Retinal pigment epithelial cell (primary cell): ENCODE results near the gene PFKM.
"Not testable (repeated sequence)": the region's sequence is repeated elsewhere in the genome, so short reads cannot be mapped to it uniquely, and the experiment has no call there.

Experiments used
- DNase-seq: peaks from one replicate; pipeline ENCODE4 v3.0.0-alpha.2; 2010; ENCODE audit warnings: low read depth
- H3K4me3 ChIP-seq: 2 replicates; pipeline ENCODE4 v1.5.1; 2011; ENCODE audit warnings: mild to moderate bottlenecking, low read length, control low read depth, moderate library complexity
- TF ChIP-seq, protein P1 (sequence below): conservative IDR thresholded peaks from 2 replicates; pipeline ENCODE4 v1.5.1; 2011; ENCODE audit warnings: low read depth, low read length, control low read depth, inconsistent platforms

The PFKM gene

DNA sequence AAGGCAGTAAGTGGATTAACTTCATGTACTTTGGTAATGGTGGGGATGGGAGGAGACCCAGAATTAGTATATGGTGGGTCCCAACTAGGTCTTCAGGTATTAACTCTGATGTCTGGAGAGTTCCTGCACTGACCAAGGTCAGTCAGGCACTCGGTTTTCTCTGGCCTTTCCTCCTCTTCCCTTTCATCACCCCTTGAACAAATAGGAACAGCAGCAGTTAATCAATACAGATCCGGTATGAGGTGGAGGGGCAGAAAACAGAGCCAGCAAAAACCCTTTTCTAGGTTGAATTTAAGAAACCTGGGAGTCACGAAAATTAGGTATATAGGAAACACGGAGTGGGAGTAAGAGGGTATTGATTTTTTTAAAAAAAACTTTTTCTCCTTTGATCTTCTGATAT, 4.0 kb downstream of the PFKM start:
- TF ChIP-seq, protein P1, sequence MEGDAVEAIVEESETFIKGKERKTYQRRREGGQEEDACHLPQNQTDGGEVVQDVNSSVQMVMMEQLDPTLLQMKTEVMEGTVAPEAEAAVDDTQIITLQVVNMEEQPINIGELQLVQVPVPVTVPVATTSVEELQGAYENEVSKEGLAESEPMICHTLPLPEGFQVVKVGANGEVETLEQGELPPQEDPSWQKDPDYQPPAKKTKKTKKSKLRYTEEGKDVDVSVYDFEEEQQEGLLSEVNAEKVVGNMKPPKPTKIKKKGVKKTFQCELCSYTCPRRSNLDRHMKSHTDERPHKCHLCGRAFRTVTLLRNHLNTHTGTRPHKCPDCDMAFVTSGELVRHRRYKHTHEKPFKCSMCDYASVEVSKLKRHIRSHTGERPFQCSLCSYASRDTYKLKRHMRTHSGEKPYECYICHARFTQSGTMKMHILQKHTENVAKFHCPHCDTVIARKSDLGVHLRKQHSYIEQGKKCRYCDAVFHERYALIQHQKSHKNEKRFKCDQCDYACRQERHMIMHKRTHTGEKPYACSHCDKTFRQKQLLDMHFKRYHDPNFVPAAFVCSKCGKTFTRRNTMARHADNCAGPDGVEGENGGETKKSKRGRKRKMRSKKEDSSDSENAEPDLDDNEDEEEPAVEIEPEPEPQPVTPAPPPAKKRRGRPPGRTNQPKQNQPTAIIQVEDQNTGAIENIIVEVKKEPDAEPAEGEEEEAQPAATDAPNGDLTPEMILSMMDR: no peak
- no peak overlapping the region for H3K4me3 ChIP-seq
- no peak for DNase-seq

DNA sequence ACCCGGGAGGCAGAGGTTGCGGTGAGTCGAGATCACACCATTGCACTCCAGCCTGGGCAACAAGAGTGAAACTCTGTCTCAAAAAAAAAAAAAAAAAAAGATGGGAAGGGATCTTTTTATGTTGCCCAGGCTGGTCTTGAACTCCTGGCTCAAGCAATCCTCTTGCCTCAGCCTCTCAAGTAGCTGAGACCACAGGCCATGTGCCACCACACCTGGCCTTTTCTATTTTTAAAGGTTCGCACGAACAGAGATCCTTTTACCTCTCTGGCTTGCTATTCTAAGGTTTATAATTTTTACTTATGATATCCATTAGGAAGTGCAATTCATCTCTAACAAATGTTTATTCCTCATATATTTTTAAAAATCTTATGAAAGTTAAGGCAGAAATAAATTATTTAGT, 6.4 kb downstream of the PFKM start:
- not testable (repeated sequence) for DNase-seq, H3K4me3 ChIP-seq

DNA sequence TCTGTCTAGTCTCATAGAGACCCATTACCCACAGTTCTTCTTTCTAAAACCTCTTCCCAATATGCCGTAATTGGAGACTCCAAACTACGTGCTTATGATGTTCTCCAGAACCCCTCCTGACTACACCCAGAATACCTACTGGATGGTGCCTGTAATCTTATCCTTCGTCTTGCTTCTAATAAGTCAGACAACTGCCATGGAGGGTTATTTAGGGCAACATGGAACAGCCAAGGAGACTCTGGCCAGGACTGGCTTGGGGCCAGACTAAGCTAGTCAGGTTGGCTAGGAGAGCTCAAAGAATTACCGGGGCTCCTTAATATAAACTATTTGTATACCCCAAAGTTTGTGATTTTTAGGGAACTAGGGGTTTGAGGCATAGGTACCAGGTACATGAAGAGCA, 6.8 kb downstream of the PFKM start:
- TF ChIP-seq, protein P1: no peak
- no peak overlapping the region for H3K4me3 ChIP-seq
- no peak for DNase-seq

DNA sequence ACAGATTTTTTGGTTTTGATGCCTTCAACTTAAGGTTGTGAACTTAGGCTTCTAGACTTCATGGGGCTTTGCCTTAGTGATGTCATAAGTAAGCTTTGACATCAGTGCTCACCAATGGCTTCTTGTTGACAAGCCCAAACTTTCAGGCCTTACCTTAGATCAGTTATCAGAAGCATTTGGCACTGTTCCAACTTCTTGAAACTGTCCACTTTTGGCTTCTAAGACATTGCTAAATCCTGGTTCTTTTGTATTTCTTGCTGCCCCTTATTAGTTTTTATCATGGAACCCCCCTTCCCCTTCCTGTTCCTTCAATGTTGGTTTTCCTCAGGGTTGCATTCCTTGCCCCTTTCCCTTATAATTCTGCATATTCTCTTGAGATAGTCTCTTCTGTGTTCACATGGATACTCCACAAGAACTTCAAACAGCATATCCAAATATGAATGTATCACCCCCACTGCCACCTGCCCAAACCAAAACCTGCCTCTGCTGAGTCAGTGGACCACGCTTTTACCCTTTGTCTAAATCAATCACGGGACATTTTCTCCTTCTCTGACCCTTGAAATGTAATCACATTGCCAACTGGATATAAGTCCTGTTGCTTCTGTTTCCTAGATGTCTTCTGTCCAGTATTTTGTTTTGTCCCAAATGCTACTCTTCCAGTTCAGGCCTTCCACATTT, 7.9 kb downstream of the PFKM start:
- TF ChIP-seq, protein P1: no peak
- DNase-seq: no peak
- no peak overlapping the region for H3K4me3 ChIP-seq

DNA sequence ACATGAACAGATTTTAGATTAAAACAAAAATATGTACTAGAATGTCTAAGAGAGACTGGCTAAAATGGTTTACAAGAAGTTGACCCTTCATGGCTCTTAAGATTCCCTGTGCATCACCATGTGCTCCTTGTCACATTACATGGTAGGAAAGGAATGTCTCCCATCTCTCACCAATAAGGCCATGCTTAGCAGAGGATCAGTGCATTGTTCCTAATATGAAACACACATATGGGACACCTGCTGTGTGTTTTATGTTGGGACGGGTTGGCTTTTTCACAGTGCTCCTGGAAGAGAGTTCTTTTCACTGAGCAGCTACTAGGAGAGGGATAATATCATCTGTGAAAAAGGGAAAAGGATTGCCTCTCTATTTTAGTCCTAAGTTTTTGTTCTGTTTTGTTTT, 9.6 kb downstream of the PFKM start:
- no peak for DNase-seq
- no peak overlapping the region for H3K4me3 ChIP-seq
- TF ChIP-seq, protein P1: no peak

DNA sequence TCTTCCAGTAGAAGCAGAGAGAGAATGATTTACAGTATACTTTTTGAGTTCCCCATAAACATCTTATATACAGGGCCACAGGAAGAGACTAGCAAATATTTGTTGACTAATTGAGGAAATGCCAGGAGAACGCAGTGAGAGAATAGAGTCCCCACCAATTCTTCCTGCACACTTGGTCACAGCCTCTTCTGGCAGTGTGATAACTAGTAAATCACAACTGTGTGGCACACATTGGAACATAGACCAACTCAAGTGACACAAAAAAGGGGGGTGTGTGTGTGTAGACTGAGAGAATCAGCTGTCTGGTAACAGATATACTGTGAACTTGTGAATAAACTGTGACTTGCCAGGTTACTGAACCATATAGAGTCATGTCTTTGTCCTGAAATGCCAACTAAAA, 10.2 kb downstream of the PFKM start:
- no peak for DNase-seq

DNA sequence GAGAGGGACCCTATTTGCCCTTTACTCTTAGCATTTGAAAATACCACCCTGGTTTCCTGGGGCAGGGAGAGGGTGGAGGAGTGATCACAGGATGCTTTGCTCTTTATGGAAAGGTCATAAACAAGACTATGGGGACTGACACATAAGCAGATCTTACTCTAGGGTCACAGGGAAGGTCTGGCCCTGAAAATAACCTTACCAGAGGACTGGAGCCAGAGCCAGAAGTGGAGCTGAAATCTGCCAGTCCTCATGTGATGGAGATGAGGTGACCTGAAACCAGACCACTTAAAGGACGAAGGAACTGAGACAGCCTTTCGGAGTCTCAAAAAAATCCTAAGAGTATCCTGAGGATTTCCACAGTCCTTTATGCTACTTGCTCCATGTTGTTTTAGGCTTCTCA, 12.4 kb downstream of the PFKM start:
- TF ChIP-seq, protein P1: no peak
- no peak overlapping the region for H3K4me3 ChIP-seq
- no peak for DNase-seq

More for the DNA sequence above, 10.2 kb downstream of the PFKM start:
- TF ChIP-seq, protein P1: no peak
- no peak overlapping the region for H3K4me3 ChIP-seq
